ENCODE data around the gene RIOK1. TPM values are rescaled to one million over a fixed set of nuclear protein-coding genes. Genes with fewer than 3 reads are reported as not detected.
A peak's percentile ranks its signal among the peaks of the same experiment; 100 is the strongest.

The RIOK1 gene
- total and polyA plus RNA-seq, 9 of the 15 experiments (the other 6 are each of a cell fraction or from before 2014, with no cell fraction given), result 24.9 to 101 (median 52.2) TPM

GRCh38 chr6:7389451-7390225 is at the start of gene RIOK1, which contains the start of gene CAGE1 (continued):
- TF ChIP-seq ZBTB40 (IDR thresholded peaks at IDR 0.05) (peak; percentile 98), ZBTB40 (CRISPR knock-in tag; IDR thresholded peaks at IDR 0.05) (no peak), HMGN3 (IDR thresholded peaks at IDR 0.05; ENCODE audit: borderline replicate concordance, extremely low read depth, insufficient read length, low read depth, low read length) (peak; percentile 67), ZNF354B (CRISPR knock-in tag; IDR thresholded peaks at IDR 0.05) (no peak), SMARCE1 (IDR thresholded peaks at IDR 0.05) (no peak; the same call in 1 of the 2 replicates), C11orf30 (IDR thresholded peaks at IDR 0.05; ENCODE audit: low read depth) (peak; percentile 73), PURB (CRISPR knock-in tag; IDR thresholded peaks at IDR 0.05; ENCODE audit: low read depth) (no peak), ZC3H11A (IDR thresholded peaks at IDR 0.05; ENCODE audit: low read depth, low read length) (no peak), MXI1 (IDR thresholded peaks at IDR 0.05; ENCODE audit: low read depth, low read length) (peak; percentile 72; the same call in 1 of the 2 replicates)
- TF ChIP-seq, protein P1, sequence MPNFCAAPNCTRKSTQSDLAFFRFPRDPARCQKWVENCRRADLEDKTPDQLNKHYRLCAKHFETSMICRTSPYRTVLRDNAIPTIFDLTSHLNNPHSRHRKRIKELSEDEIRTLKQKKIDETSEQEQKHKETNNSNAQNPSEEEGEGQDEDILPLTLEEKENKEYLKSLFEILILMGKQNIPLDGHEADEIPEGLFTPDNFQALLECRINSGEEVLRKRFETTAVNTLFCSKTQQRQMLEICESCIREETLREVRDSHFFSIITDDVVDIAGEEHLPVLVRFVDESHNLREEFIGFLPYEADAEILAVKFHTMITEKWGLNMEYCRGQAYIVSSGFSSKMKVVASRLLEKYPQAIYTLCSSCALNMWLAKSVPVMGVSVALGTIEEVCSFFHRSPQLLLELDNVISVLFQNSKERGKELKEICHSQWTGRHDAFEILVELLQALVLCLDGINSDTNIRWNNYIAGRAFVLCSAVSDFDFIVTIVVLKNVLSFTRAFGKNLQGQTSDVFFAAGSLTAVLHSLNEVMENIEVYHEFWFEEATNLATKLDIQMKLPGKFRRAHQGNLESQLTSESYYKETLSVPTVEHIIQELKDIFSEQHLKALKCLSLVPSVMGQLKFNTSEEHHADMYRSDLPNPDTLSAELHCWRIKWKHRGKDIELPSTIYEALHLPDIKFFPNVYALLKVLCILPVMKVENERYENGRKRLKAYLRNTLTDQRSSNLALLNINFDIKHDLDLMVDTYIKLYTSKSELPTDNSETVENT (CRISPR knock-in tag; IDR thresholded peaks at IDR 0.05), result peak; percentile 21; the same call in 1 of the 2 replicates

Data from K562 (cell line).